Tongue (tissue), 3 donors: ENCODE data around the gene STX8. TPM values are rescaled to one million over a fixed set of nuclear protein-coding genes. Genes with fewer than 3 reads are reported as not detected.

Source experiments
- DNase-seq: peaks from one replicate; pipeline ENCODE4 v3.0.0-alpha.2; 2015
- small RNA-seq: library from RNA; depleted of rRNA; stranded (forward); fragments of <200 nt; gene quantifications from one replicate; pipeline ENCODE3, GENCODE V24; 2014; ENCODE audit warnings: low replicate concordance
- total RNA-seq: library from RNA; depleted of rRNA; stranded (reverse); fragments of >200 nt; gene quantifications from one replicate; pipeline ENCODE4 v1.2.3, GENCODE V29; 2014

Gene STX8
- total RNA-seq, 1 donor from 2014 or later: 75.2 TPM

- no peak for DNase-seq
These were observed 370.8 kb downstream of the STX8 start for GRCh38 chr17:9204637-9205329.

GRCh38 chr17:9203771-9204425, 371.7 kb downstream of the STX8 start:
- DNase-seq: no peak

GRCh38 chr17:9202532-9202931, 373.1 kb downstream of the STX8 start:
- DNase-seq: no peak

GRCh38 chr17:9200699-9201359, 374.8 kb downstream of the STX8 start:
- peak; percentile 44 for DNase-seq

Small RNAs within 50 kb of the gene (small RNA-seq; reads per million reads assigned to genes)
- gene AC005695.3: not detected

Other genes starting within 250 kb of the STX8 start
- gene CFAP52, start 822 bp upstream of the STX8 start, total RNA-seq: not detected
- gene USP43, start 69.7 kb upstream of the STX8 start, total RNA-seq: 1.0 TPM
- gene DHRS7C, start 215.8 kb upstream of the STX8 start, total RNA-seq: 115 TPM
- not detected for gene GSG1L2, start 246.3 kb upstream of the STX8 start, total RNA-seq